IMR-90 (cell line): Measurements from ENCODE around the gene PRSS1. TPM values are rescaled to one million over a fixed set of nuclear protein-coding genes. Genes with fewer than 3 reads are reported as not detected.
"Not testable (repeated sequence)": the region's sequence is repeated elsewhere in the genome, so short reads cannot be mapped to it uniquely, and the experiment has no call there.

Experiments
- ATAC-seq: fragments of 200-7000 bp; cut with Tn5 transposase; 2 replicates; pipeline ENCODE4 v1.9.1; 2020; ENCODE audit warnings: low read depth, mild to moderate bottlenecking, moderate library complexity
- BruUV-seq: library from RNA; stranded (reverse); fragments of 400-500 nt; replicated peaks from 2 replicates; lab custom pipeline; 2021; lab: Mats Ljungman, UMichigan
- CTCF ChIA-PET: fragments of 300-600 bp; formaldehyde crosslinking; extraction: SDS; loops from one replicate; lab custom pipeline; 2021; ENCODE audit warnings: antibody characterized with exemption; lab: Yijun Ruan, JAX
- POLR2A ChIA-PET: fragments of 300-600 bp; sonication (Branson Sonifier 250); formaldehyde crosslinking; loops from one replicate; lab custom pipeline; 2022; ENCODE audit warnings: antibody characterized with exemption; ENCODE audit not compliant: unreplicated experiment; lab: Charles Lee
- DNase-seq: peaks from one replicate; pipeline ENCODE4 v3.0.0; 2013
- H2AFZ ChIP-seq: replicated peaks from 2 replicates; pipeline ENCODE3; 2013; ENCODE audit warnings: low read length, mild to moderate bottlenecking; ENCODE audit not compliant: poor library complexity
- H2AK5ac ChIP-seq: 2 replicates; pipeline ENCODE4 v1.6.1; 2013; ENCODE audit warnings: low read depth, low read length, inconsistent platforms
- H2AK9ac ChIP-seq: replicated peaks from 2 replicates; pipeline ENCODE3; 2013; ENCODE audit warnings: mild to moderate bottlenecking, low read depth, low read length, moderate library complexity; ENCODE audit not compliant: poor library complexity
- H2BK120ac ChIP-seq: 2 replicates; pipeline ENCODE4 v1.6.1; 2013; ENCODE audit warnings: low read depth, low read length, inconsistent platforms
- H2BK15ac ChIP-seq: 3 replicates; pipeline ENCODE4 v1.6.1; 2013; ENCODE audit warnings: low read depth, low read length, inconsistent platforms
- H2BK20ac ChIP-seq: 2 replicates; pipeline ENCODE4 v1.6.1; 2013; ENCODE audit warnings: low read depth, mild to moderate bottlenecking, inconsistent platforms, low read length, moderate library complexity
- H2BK5ac ChIP-seq: 2 replicates; pipeline ENCODE4 v1.6.1; 2013; ENCODE audit warnings: mild to moderate bottlenecking, low read depth, low read length, inconsistent platforms; ENCODE audit not compliant: poor library complexity, severe bottlenecking
- H3K14ac ChIP-seq: replicated peaks from 2 replicates; pipeline ENCODE4 v1.6.1; 2013; ENCODE audit warnings: low read depth, low read length, inconsistent platforms
- H3K18ac ChIP-seq: 2 replicates; pipeline ENCODE4 v1.6.1; 2013; ENCODE audit warnings: low read depth, low read length, control low read depth
- H3K23ac ChIP-seq: 2 replicates; pipeline ENCODE4 v1.6.1; 2013; ENCODE audit warnings: low read depth, low read length, inconsistent platforms
- H3K27ac ChIP-seq: 2 replicates; pipeline ENCODE4 v1.5.1; 2013; ENCODE audit warnings: mild to moderate bottlenecking, control low read depth, low read length; ENCODE audit not compliant: insufficient read depth
- H3K27me3 ChIP-seq: 2 replicates; pipeline ENCODE4 v1.6.1; 2013; ENCODE audit warnings: low read length; ENCODE audit not compliant: control insufficient read depth, insufficient read depth
- H3K36me3 ChIP-seq: 2 replicates; pipeline ENCODE4 v1.6.1; 2013; ENCODE audit warnings: low read length, mixed read lengths; ENCODE audit not compliant: control insufficient read depth, insufficient read depth
- H3K4ac ChIP-seq: 2 replicates; pipeline ENCODE4 v1.6.1; 2013; ENCODE audit warnings: low read depth, low read length, inconsistent platforms
- H3K4me1 ChIP-seq: 2 replicates; pipeline ENCODE4 v1.6.1; 2013; ENCODE audit warnings: low read length, mixed read lengths; ENCODE audit not compliant: control insufficient read depth, insufficient read depth
- H3K4me2 ChIP-seq: 2 replicates; pipeline ENCODE4 v1.6.1; 2013; ENCODE audit warnings: low read depth, mild to moderate bottlenecking, control low read depth, low read length, moderate library complexity
- H3K4me3 ChIP-seq: 2 replicates; pipeline ENCODE4 v1.5.1; 2013; ENCODE audit warnings: low read depth, mild to moderate bottlenecking, control low read depth, low read length, moderate library complexity; ENCODE audit not compliant: insufficient read depth
- H3K56ac ChIP-seq: 2 replicates; pipeline ENCODE4 v1.6.1; 2013; ENCODE audit warnings: low read length, inconsistent platforms; ENCODE audit not compliant: insufficient read depth; ENCODE audit errors: extremely low read depth
- H3K79me1 ChIP-seq, 2 experiments: 2 replicates each; pipeline ENCODE4 v1.6.1; 2013; ENCODE audit warnings: low read length in 2 of 2, inconsistent platforms in 1 of 2, low read depth in 1 of 2
- H3K9ac ChIP-seq: 2 replicates; pipeline ENCODE4 v1.6.1; 2013; ENCODE audit warnings: low read depth, low read length, control low read depth
- H3K9me1 ChIP-seq: 2 replicates; pipeline ENCODE4 v1.6.1; 2013; ENCODE audit warnings: low read length, inconsistent platforms; ENCODE audit not compliant: insufficient read depth
- H3K9me3 ChIP-seq: 2 replicates; pipeline ENCODE4 v1.6.1; 2013; ENCODE audit warnings: low read length; ENCODE audit not compliant: control insufficient read depth, insufficient read depth
- H4K20me1 ChIP-seq: 2 replicates; pipeline ENCODE4 v1.6.1; 2013; ENCODE audit warnings: low read length, inconsistent platforms; ENCODE audit not compliant: insufficient read depth
- H4K5ac ChIP-seq: 2 replicates; pipeline ENCODE4 v1.6.1; 2013; ENCODE audit warnings: mild to moderate bottlenecking, low read depth, low read length, control low read depth
- H4K8ac ChIP-seq, 2 experiments: 2 replicates each; pipeline ENCODE4 v1.6.1; 2013; ENCODE audit warnings: low read depth in 2 of 2, low read length in 2 of 2, control low read depth in 1 of 2, inconsistent platforms in 1 of 2
- H4K91ac ChIP-seq: 2 replicates; pipeline ENCODE4 v1.6.1; 2013; ENCODE audit warnings: low read depth, low read length, inconsistent platforms; ENCODE audit not compliant: insufficient read depth
- SMC3 ChIP-seq: fragments of 150-350 bp; IDR thresholded peaks from 2 replicates; pipeline ENCODE4 v1.6.1; 2016; ENCODE audit warnings: low read depth, mild to moderate bottlenecking, antibody characterized with exemption, low read length, moderate library complexity
- WGBS, 2 experiments: methylation state at CpG; one replicate each; pipeline versions ENCODE4 v1.1.5 to v1.1.7; 2013; ENCODE audit warnings: missing lambda C conversion rate in 2 of 2; ENCODE audit not compliant: insufficient read length in 1 of 2; ENCODE audit errors: extremely low coverage in 2 of 2; 5-methylcytosine and 5-hydroxymethylcytosine counted together
- dilution Hi-C: fragments of 300-500 bp; cut with HindIII; formaldehyde crosslinking; loops from one replicate; pipeline ENCODE4 v1.14.3; 2018; ENCODE audit warnings: low sequenced_read_pairs; ENCODE audit not compliant: unreplicated experiment
- in situ Hi-C: fragments of 300-500 bp; cut with MboI; formaldehyde crosslinking; loops from 3 replicates; pipeline ENCODE4 v1.14.3; 2019; ENCODE audit warnings: low sequenced_read_pairs, inconsistent platforms, mixed read lengths
- intact Hi-C: fragments of 100-400 bp; cut with micrococcal nuclease; formaldehyde crosslinking; loops from 2 replicates; pipeline ENCODE4 v1.10.0; 2022
- polyA plus RNA-seq, 3 experiments: library from polyadenylated mRNA; depleted of rRNA; stranded (reverse); fragments of >200 nt; gene quantifications; 2 replicates each; pipeline ENCODE4 v1.2.3, GENCODE V29; 2012; ENCODE audit warnings: low replicate concordance in 1 of 3
- total RNA-seq: library from RNA; depleted of rRNA; stranded (reverse); fragments of >200 nt; gene quantifications from 2 replicates; pipeline ENCODE4 v1.2.3, GENCODE V29; 2012

The PRSS1 gene
- total and polyA plus RNA-seq, 2 of the 4 experiments (the other 2 are of a cell fraction), result not detected

DNA sequence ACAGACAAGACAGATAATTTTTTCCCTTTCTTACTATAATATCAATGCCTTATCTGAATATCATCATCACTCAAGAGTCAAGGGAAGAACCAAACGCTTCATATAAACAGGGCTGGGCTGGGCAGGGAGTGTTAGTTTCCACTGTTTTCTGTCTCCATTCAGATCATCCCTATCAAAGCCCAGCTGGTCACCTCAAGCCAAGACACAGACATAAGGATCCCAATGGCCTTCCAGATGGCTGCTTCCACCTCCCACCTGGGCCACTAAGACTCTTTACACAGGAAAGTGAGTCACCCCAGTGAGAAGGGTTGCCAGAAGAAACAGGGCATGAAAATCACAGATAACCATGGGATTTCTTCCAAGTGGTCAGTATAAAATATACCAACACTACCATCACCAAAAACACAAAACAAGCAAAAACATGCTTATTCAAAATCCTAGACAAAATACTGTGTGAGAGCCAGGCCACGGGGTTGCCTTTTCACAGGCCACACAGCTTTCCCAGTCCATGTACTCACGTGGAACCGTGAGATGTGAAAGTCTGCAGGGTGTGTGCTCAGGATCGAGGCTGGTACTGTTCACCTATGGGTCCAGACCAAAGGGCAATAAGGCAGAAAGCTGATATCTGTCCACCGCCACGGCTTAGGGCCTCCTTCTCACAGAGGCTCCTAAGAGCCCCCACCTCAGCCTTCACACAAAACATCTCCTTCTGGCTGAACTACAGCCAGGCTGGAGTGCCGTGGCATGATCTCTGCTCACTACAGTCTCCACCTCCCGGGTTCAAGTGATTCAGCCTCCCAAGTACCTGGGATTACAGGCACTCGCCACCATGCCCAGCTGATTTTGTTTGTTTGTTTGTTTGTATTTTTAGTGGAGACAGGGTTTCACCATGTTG lies 5.7 kb downstream of the PRSS1 start (continued):
- no peak for TF ChIP-seq SMC3

DNA sequence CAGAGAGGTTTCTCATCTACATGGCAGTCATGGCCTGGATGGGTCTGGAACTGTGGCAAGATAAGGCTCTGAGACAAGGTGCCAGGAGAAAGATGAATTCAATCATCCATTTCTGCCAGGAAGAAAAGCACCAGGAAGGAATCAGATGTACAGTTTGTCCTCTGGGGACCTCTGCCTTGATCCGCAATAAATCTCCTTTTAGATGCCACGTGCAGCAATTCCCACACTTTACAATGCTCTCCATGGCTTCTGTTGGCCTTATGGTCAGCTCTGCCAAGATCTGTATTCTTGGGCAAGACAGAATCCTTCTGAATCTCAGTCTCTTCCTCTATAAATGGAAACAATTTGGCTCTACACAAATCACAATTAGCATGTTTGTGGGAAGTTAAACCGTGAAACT lies 9.0 kb downstream of the PRSS1 start:
- CTCF ChIA-PET, result interaction anchor here (0.6 kb wide), 1 partner anchor 9 kb away, joined by 3 read pairs; no protein-coding TSS in a partner anchor

More for the DNA sequence above, 9.0 kb downstream of the PRSS1 start:
- H4K5ac ChIP-seq, POLR2A ChIA-PET, H3K27ac ChIP-seq, H2AK9ac ChIP-seq, H4K91ac ChIP-seq, H3K4ac ChIP-seq, H2BK15ac ChIP-seq, H3K9ac ChIP-seq, H3K79me1 ChIP-seq, H2BK5ac ChIP-seq, H3K27me3 ChIP-seq, H2BK120ac ChIP-seq, H3K4me2 ChIP-seq, H3K9me1 ChIP-seq, H3K4me1 ChIP-seq, H2AFZ ChIP-seq, H3K18ac ChIP-seq, intact Hi-C loops, H3K36me3 ChIP-seq, H2BK20ac ChIP-seq, H4K20me1 ChIP-seq, in situ Hi-C loops, dilution Hi-C loops, ATAC-seq, H3K4me3 ChIP-seq, H4K8ac ChIP-seq, H3K56ac ChIP-seq, DNase-seq, BruUV-seq, H2AK5ac ChIP-seq, H3K23ac ChIP-seq, H3K9me3 ChIP-seq, H3K14ac ChIP-seq: not testable (repeated sequence)
- no CpG with 5 or more reads among the region's 3 CpGs for WGBS, 2 experiments
